ENCODE measurements around the gene S1PR2.
"Not testable (repeated sequence)": the region's sequence is repeated elsewhere in the genome, so short reads cannot be mapped to it uniquely, and the experiment has no call there.

S1PR2 gene

GRCh38 chr19:10194500-10195198, 36.5 kb downstream of the S1PR2 start, which contains the start of gene DNMT1:
DNMT1 (minus strand) TSS chr19:10194953; CDS start chr19:10194899, 54 bp downstream.
- H3K4me3 Mint-ChIP-seq = peak within 1 kb of the TSS; percentile 100
- H3K4me1 Mint-ChIP-seq (ENCODE audit: low read depth) = peaks cover 61% of the 10 kb centered on the region
- no peaks in the 10 kb centered on the region for H3K9me3 Mint-ChIP-seq
- H3K27me3 Mint-ChIP-seq = no peaks in the 10 kb centered on the region
- peaks cover 24% of the 10 kb centered on the region for H3K36me3 Mint-ChIP-seq (ENCODE audit: low read depth)
- H3K27ac Mint-ChIP-seq = peak within 1 kb of the TSS; percentile 100

- Mint-ChIP-seq H3K9me3 (no peaks in the 10 kb centered on the region), H3K27ac (peak overlapping the region; percentile 100), H3K36me3 (ENCODE audit: low read depth) (peaks cover 28% of the 10 kb centered on the region), H3K4me1 (ENCODE audit: low read depth) (peaks cover 60% of the 10 kb centered on the region), H3K4me3 (peak overlapping the region; percentile 100), H3K27me3 (no peaks in the 10 kb centered on the region)
Observed at GRCh38 chr19:10193790-10194499, 37.2 kb downstream of the S1PR2 start.

- no peaks in the 10 kb centered on the region for H3K9me3 Mint-ChIP-seq
- peak overlapping the region; percentile 100 for H3K4me3 Mint-ChIP-seq
- H3K4me1 Mint-ChIP-seq (ENCODE audit: low read depth) = peaks cover 62% of the 10 kb centered on the region
- H3K27me3 Mint-ChIP-seq = no peaks in the 10 kb centered on the region
- peak overlapping the region; percentile 100 for H3K27ac Mint-ChIP-seq
- H3K36me3 Mint-ChIP-seq (ENCODE audit: low read depth) = peaks cover 34% of the 10 kb centered on the region
Observed at GRCh38 chr19:10192922-10193321, 38.2 kb downstream of the S1PR2 start.

- no peaks in the 10 kb centered on the region for H3K9me3 Mint-ChIP-seq
- no peak overlapping the region for H3K27ac Mint-ChIP-seq
- H3K4me3 Mint-ChIP-seq = peak overlapping the region; percentile 48
- H3K36me3 Mint-ChIP-seq (ENCODE audit: low read depth) = peaks cover 47% of the 10 kb centered on the region
- no peaks in the 10 kb centered on the region for H3K27me3 Mint-ChIP-seq
- H3K4me1 Mint-ChIP-seq (ENCODE audit: low read depth) = peaks cover 61% of the 10 kb centered on the region
Observed at GRCh38 chr19:10191347-10191746, 39.8 kb downstream of the S1PR2 start.

- Mint-ChIP-seq H3K4me1 (ENCODE audit: low read depth) (peaks cover 56% of the 10 kb centered on the region), H3K27me3 (no peaks in the 10 kb centered on the region), H3K9me3 (no peaks in the 10 kb centered on the region), H3K4me3 (peak overlapping the region; percentile 4), H3K36me3 (ENCODE audit: low read depth) (peaks cover 47% of the 10 kb centered on the region), H3K27ac (no peak overlapping the region)
Observed at GRCh38 chr19:10190026-10190425, 41.1 kb downstream of the S1PR2 start.

GRCh38 chr19:10189616-10190015, 41.5 kb downstream of the S1PR2 start:
- H3K36me3 Mint-ChIP-seq (ENCODE audit: low read depth) = peaks cover 47% of the 10 kb centered on the region
- peaks cover 53% of the 10 kb centered on the region for H3K4me1 Mint-ChIP-seq (ENCODE audit: low read depth)
- H3K4me3 Mint-ChIP-seq = peak overlapping the region; percentile 4
- no peaks in the 10 kb centered on the region for H3K27me3 Mint-ChIP-seq
- peak overlapping the region; percentile 4 for H3K27ac Mint-ChIP-seq
- H3K9me3 Mint-ChIP-seq = no peaks in the 10 kb centered on the region

GRCh38 chr19:10187315-10187714, 43.8 kb downstream of the S1PR2 start:
- peaks cover 38% of the 10 kb centered on the region for H3K36me3 Mint-ChIP-seq (ENCODE audit: low read depth)
- H3K4me3 Mint-ChIP-seq = no peak overlapping the region
- H3K27ac Mint-ChIP-seq = peak overlapping the region; percentile 4
- no peaks in the 10 kb centered on the region for H3K27me3 Mint-ChIP-seq
- H3K9me3 Mint-ChIP-seq = no peaks in the 10 kb centered on the region
- peaks cover 43% of the 10 kb centered on the region for H3K4me1 Mint-ChIP-seq (ENCODE audit: low read depth)

GRCh38 chr19:10184636-10185035, 46.5 kb downstream of the S1PR2 start:
- Mint-ChIP-seq H3K4me1 (ENCODE audit: low read depth) (peaks cover 23% of the 10 kb centered on the region), H3K27ac (peak overlapping the region; percentile 72), H3K27me3 (no peaks in the 10 kb centered on the region), H3K36me3 (ENCODE audit: low read depth) (peaks cover 44% of the 10 kb centered on the region), H3K4me3 (no peak overlapping the region), H3K9me3 (no peaks in the 10 kb centered on the region)

- Mint-ChIP-seq H3K36me3 (ENCODE audit: low read depth) (peaks cover 41% of the 10 kb centered on the region), H3K4me1 (ENCODE audit: low read depth) (peaks cover 20% of the 10 kb centered on the region), H3K9me3 (no peaks in the 10 kb centered on the region), H3K4me3 (no peak overlapping the region), H3K27me3 (no peaks in the 10 kb centered on the region), H3K27ac (peak overlapping the region; percentile 72)
Observed at GRCh38 chr19:10183926-10184325, 47.2 kb downstream of the S1PR2 start.

- H3K4me3 Mint-ChIP-seq = no peak overlapping the region
- H3K9me3 Mint-ChIP-seq = no peaks in the 10 kb centered on the region
Observed at GRCh38 chr19:10182847-10183246, 48.3 kb downstream of the S1PR2 start.

GRCh38 chr19:10182076-10182475, 49.1 kb downstream of the S1PR2 start:
- Mint-ChIP-seq H3K9me3 (no peaks in the 10 kb centered on the region), H3K4me3 (no peak overlapping the region), H3K27me3 (no peaks in the 10 kb centered on the region), H3K27ac (no peak overlapping the region), H3K36me3 (ENCODE audit: low read depth) (peaks cover 34% of the 10 kb centered on the region), H3K4me1 (ENCODE audit: low read depth) (peaks cover 11% of the 10 kb centered on the region)

More at GRCh38 chr19:10182847-10183246, 48.3 kb downstream of the S1PR2 start:
- Mint-ChIP-seq H3K27me3 (no peaks in the 10 kb centered on the region), H3K27ac (no peak overlapping the region), H3K36me3 (ENCODE audit: low read depth) (peaks cover 34% of the 10 kb centered on the region), H3K4me1 (ENCODE audit: low read depth) (peaks cover 14% of the 10 kb centered on the region)

GRCh38 chr19:10180459-10180858, 50.7 kb downstream of the S1PR2 start:
- H3K9me3 Mint-ChIP-seq = no peaks in the 10 kb centered on the region
- H3K4me1 Mint-ChIP-seq (ENCODE audit: low read depth) = peaks cover 9% of the 10 kb centered on the region
- H3K27ac Mint-ChIP-seq = no peak overlapping the region
- H3K36me3 Mint-ChIP-seq (ENCODE audit: low read depth) = peaks cover 44% of the 10 kb centered on the region
- no peak overlapping the region for H3K4me3 Mint-ChIP-seq
- H3K27me3 Mint-ChIP-seq = no peaks in the 10 kb centered on the region

- H3K4me1 Mint-ChIP-seq (ENCODE audit: low read depth); H3K9me3 Mint-ChIP-seq; H3K27ac Mint-ChIP-seq; H3K27me3 Mint-ChIP-seq; H3K4me3 Mint-ChIP-seq: not testable (repeated sequence)
- H3K36me3 Mint-ChIP-seq (ENCODE audit: low read depth) = peaks cover 48% of the 10 kb centered on the region
Observed at GRCh38 chr19:10180024-10180423, 51.1 kb downstream of the S1PR2 start.

GRCh38 chr19:10173527-10173926, 57.6 kb downstream of the S1PR2 start:
- H3K9me3 Mint-ChIP-seq = no peaks in the 10 kb centered on the region
- H3K4me3 Mint-ChIP-seq = no peak overlapping the region
- H3K36me3 Mint-ChIP-seq (ENCODE audit: low read depth) = peaks cover 80% of the 10 kb centered on the region
- H3K27me3 Mint-ChIP-seq = no peaks in the 10 kb centered on the region
- H3K4me1 Mint-ChIP-seq (ENCODE audit: low read depth) = no peaks in the 10 kb centered on the region
- peak overlapping the region; percentile 0 for H3K27ac Mint-ChIP-seq
